Glomerular visceral epithelial cell (primary cell): Measurements from ENCODE around the gene WDR37.
A peak's percentile ranks its signal among the peaks of the same experiment; 100 is the strongest.
"Not testable (repeated sequence)": the region's sequence is repeated elsewhere in the genome, so short reads cannot be mapped to it uniquely, and the experiment has no call there.

ENCODE experiments used
- DNase-seq: peaks from one replicate; pipeline ENCODE4 v3.0.0-alpha.2; 2016; ENCODE audit errors: extremely low spot score

Gene WDR37

DNA sequence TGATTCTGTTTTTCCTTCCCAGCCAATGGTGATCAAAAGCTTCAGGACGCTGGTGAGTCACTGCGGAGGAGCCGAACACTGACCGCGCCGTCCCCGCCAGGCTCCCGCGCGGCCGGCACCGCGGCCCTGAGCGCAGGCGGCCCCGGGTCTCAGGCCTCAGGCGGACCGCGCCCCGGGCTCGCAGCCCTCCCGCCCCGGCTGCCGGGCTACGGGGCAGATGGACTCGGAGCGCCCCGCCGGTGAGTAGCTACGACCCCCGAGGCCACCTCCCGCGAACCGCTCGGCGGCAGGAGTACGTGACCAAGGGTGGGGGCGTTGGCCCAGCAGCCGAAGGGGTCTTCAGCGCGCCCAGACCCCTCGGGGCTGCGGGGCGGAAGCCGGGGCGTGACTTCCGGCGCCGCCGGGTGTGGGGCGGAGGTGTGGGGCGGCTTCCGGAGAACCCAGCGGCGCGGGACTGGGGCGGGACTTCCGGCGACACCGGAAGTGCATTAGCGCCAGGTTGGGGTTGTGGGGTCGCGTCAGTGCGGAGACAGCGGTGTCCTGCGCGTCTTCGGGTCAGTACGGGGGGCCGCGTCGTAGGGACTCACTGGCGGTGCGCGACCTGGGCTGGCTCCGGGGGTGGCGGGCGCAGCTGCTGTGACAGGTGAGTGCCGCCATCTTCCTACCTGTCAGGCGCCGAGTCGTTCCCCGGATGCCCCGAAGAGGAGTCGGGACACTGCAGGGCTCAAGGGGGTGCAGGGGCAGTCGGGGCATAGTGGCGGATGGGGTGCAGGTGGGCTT is at the start of gene WDR37:
TSS of gene WDR37 (plus strand) at position 60 of the 780 bp plus-strand sequence. CDS start 15,771 bp downstream, outside the sequence.
- peak; percentile 80 for DNase-seq

DNA sequence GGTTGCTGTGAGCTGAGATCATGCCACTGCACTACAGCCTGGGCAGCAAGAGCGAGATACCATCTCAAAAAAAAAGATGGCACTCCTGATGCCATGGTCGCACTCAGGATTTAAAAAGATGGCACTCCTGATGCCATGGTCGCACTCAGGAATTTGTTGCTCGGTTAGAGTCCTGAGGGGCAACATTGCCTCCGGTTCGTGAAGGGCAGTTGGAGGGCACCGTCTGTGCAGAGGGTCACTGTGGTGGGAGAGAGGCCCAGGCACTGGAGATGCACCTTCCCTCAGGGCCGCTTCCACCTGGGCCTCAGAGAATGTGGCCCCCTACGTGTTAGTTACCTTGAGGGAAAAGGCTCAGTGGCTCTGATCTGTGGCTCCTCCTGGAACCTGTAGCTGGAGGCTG is 49.6 kb upstream of the WDR37 start:
- DNase-seq = no peak

DNA sequence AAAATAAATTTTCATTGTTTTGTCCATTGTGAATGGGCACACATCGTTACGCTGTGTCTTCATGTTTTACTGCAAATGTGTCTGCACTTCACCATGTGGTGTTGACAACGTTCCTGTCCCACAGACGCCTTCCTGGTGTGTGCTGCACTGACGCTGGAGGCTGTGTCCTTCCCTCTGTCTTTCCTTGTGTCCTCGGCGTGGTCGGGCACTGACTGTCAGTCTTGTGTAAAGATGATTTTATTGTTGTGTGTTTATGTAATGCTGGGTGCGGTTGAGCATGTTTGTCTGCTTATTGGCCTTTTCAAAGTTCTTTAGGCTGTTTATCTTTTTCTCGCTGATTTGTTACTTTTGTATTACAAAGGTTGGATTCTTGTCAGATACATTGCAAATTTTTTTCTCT is 48.6 kb upstream of the WDR37 start:
- DNase-seq = no peak

DNA sequence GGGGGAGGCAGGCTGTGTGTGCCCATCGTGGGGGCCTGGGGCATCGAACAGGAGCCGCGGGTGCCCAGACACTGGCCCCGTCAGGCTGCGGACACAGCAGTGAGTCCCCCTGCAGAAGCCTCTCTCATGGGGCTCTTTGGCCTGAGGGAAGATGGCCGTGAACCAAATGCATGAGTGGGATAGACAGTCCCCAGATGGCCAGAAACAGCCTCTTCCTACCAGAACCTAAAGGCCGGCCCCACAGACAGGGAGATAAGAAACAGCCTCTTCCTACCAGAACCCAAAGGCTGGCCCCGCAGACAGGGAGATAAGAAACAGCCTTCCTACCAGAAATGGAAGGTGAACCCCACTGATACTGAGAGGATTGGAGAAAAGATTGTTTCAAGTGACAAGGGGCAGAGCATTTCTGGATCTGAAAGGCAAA is 47.1 kb upstream of the WDR37 start:
- no peak for DNase-seq

GRCh38 chr10:1009947-1010346 is 46.2 kb upstream of the WDR37 start:
- DNase-seq = not testable (repeated sequence)

DNA sequence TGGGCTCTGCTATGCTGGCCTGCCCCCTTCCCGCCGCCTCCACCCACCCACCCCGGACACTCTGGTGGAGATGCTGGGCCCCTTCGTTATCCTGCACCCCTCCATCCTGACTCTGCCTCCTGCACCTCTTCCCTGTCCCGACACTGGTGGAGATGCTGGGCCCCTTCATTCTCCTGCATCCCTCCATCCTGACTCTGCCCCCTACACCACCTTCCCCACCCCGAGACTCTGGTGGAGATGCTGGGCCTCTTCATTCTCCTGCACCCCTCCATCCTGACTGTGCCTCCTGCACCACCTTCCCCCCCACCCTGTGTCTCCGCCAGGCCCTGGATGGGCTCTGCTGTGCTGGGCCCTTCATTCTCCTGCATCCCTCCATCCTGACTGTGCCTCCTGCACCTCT is 45.5 kb upstream of the WDR37 start:
- DNase-seq = no peak

GRCh38 chr10:1011696-1012095 is 44.5 kb upstream of the WDR37 start:
- no peak for DNase-seq

DNA sequence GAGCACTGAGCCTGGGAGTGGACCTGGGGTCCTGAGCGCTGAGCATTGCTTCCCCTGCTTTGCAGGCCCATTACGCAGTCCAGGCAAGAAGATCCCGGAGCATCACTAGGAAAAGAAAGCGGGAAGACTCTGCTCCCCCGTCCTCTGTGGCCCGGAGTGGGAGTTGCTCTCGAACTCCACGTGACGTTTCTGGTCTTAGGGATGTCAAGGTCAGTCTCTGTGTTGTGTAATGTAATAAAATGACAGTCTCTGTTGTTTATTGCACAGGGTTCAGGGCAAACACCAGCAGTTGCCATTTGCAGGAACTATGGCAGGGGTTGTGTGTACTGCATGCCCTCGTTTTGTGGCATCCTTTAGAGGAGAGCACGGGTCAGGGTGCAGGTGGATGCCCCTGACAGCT is 40.5 kb upstream of the WDR37 start:
- no peak for DNase-seq

DNA sequence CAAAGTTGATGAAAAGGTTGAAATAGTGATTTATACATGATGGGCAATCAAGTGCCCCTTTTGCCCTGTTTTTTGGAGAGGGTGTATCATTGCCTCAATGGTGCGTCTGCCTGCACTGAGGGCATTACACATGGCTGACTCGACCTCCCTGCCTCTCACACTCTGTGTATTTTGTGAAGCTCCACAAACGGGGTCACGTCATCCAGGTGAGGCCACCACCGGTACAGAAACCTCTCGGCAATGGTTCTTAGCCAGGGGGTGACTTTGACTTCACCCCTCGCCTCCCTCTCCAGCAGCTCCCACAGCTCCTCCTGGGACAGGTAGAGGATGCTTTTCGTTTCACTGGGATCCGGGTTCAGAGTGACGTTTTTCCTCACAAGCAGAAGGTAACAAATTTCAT is 36.8 kb upstream of the WDR37 start:
- no peak for DNase-seq

DNA sequence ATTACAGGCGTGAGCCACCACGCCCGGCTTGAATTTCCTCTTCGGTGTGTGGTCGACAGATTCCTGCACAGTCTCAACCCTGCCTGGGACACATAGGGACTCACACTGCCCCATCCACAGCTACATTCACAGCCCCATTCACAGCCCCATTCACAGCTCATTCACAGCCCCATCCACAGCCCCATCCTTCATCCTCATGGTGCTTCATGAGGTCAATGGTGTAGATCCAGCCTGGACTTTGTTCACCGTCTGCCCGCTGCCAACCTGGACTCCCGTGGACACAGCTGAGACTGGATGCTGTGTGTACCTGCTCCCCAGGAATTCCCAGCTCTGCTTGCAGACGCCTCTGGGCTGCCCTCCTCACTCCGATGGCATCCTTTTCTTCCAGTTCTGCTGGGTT is 35.7 kb upstream of the WDR37 start:
- no peak for DNase-seq

- no peak for DNase-seq
These were observed 35.2 kb upstream of the WDR37 start for GRCh38 chr10:1020958-1021357.

GRCh38 chr10:1022413-1022812 is 33.8 kb upstream of the WDR37 start:
- no peak for DNase-seq

DNA sequence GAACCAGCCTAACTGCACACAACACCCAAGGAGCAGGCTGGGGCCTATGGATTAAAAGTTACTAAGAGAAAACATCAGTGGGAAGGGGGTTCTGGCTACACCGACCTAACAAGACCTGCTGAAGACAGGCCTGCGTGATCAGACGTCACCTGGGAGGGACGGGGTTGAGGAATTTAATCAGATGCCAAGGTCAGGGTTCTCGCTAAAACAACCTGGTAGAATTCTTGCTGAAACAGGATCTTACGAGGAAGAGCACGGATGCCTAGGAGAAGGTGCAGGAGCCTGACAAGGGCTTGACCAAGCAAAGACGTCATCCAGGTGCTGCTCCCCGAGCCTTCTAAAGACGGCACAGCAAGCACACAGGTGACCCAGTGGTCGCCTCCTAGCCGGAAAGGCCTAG is 32.1 kb upstream of the WDR37 start:
- DNase-seq = no peak

- DNase-seq = no peak
These were observed 30.5 kb upstream of the WDR37 start, which contains the start of gene IDI2 for GRCh38 chr10:1025683-1026082. TSS of gene IDI2 (minus strand) at chr10:1025859. CDS start at chr10:1024723, 1,136 bp downstream.

DNA sequence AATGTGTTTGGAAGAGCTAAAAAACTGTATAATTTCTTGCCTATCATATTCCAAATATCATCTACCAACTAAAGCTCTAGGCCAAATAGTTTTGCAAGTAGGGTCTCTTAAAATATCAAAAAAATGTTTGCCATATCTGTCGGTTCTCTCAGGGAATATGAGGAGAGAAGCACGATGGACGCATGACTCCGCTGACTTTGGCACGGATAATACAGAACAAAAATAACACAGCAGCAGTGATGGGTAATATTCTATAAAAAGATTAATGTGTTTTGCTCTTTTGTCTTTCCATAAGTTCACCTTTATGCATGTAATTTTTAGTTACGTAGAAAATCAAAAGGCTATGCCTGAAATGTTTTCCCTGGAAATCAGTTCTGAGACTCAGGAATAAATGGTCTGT is 29.6 kb upstream of the WDR37 start:
- no peak for DNase-seq

DNA sequence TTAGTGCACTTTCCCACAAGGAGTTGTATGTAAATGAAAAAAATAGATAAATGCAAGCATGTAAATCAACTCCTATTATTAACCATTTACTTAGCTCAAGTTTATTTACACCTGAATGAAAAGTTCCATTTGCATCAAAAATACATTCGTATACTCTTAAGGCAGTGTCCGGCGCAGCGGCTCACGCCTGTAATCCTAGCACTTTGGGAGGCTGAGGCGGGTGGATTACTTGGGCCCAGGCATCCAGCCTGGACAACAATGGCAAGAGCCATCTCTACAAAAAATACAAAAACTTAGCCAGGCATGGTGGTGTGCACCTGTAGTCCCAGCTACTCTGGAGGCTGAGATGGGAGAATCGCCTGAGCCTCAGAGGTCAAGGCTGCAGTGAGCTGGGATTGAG is 26.3 kb upstream of the WDR37 start:
- DNase-seq = no peak

- no peak for DNase-seq
These were observed 22.6 kb upstream of the WDR37 start for GRCh38 chr10:1033601-1034000.

GRCh38 chr10:1034758-1035157 is 21.4 kb upstream of the WDR37 start:
- DNase-seq = no peak

- DNase-seq = no peak
These were observed 21.0 kb upstream of the WDR37 start for GRCh38 chr10:1035201-1035600.

- DNase-seq = peak; percentile 79
These were observed 19.8 kb upstream of the WDR37 start for GRCh38 chr10:1036341-1036791.

- DNase-seq = no peak
These were observed 19.1 kb upstream of the WDR37 start for GRCh38 chr10:1037098-1037497.

DNA sequence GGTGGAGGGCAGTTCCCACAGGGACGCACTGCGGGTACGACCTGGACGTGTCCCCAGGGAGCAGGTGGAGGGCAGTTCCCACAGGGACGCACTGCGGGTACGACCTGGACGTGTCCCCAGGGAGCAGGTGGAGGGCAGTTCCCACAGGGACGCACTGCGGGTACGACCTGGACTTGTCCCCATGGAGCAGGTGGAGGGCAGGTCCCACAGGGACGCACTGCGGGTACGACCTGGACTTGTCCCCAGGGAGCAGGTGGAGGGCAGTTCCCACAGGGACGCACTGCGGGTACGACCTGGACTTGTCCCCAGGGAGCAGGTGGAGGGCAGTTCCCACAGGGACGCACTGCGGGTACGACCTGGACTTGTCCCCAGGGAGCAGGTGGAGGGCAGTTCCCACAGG is 17.4 kb upstream of the WDR37 start:
- not testable (repeated sequence) for DNase-seq

GRCh38 chr10:1040133-1040532 is 16.1 kb upstream of the WDR37 start:
- DNase-seq = no peak

GRCh38 chr10:1041514-1041913 is 14.7 kb upstream of the WDR37 start:
- no peak for DNase-seq
